ENCODE measurements around the gene REV3L.

REV3L gene

GRCh38 chr6:111485342-111485741, 2.3 kb upstream of the REV3L start:
- no peak for DNase-seq (ENCODE audit: low read depth in 1 of 2, low spot score in 1 of 2)
- Histone ChIP-seq H3K27me3 (ENCODE audit: insufficient read depth, poor library complexity, severe bottlenecking) (no peaks in the 10 kb centered on the region), H3K4me3 (replicated peaks; ENCODE audit: insufficient read depth, low read length) (no peak overlapping the region), H3K27ac (replicated peaks) (peak overlapping the region; percentile 96; the same call in 1 of the 2 replicates)
- no peak for TF ChIP-seq REST (IDR thresholded peaks at IDR 0.05; ENCODE audit: insufficient replicate concordance, low read depth)
- no peak for TF ChIP-seq CTCF (IDR thresholded peaks at IDR 0.05; ENCODE audit: insufficient read depth, low read length)
- TF ChIP-seq SPI1 (IDR thresholded peaks at IDR 0.05; ENCODE audit: borderline replicate concordance, low read depth): no peak
- TF ChIP-seq POLR2AphosphoS5 (IDR thresholded peaks at IDR 0.05; ENCODE audit: low read depth): no peak
- no peak for TF ChIP-seq GABPA (IDR thresholded peaks at IDR 0.05; ENCODE audit: low read depth)

DNA sequence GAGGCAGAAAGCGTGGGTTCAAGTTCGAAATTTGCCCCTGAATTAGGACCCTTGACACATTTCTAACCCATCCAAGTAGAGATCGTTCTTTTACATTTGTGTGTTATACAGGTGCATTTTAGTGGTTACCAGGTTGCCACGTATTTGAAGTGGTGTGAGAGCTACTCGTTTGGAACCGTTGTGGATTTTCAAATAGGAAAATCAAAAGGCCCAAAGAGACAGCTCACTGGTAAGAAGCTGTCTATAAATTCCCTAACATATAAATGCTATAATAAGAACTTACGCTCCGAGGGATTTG, 1.6 kb upstream of the REV3L start:
- TF ChIP-seq SPI1 (IDR thresholded peaks at IDR 0.05; ENCODE audit: borderline replicate concordance, low read depth) (no peak), POLR2AphosphoS5 (IDR thresholded peaks at IDR 0.05; ENCODE audit: low read depth) (no peak), REST (IDR thresholded peaks at IDR 0.05; ENCODE audit: insufficient replicate concordance, low read depth) (no peak), GABPA (IDR thresholded peaks at IDR 0.05; ENCODE audit: low read depth) (no peak), CTCF (IDR thresholded peaks at IDR 0.05; ENCODE audit: insufficient read depth, low read length) (no peak)
- no peaks in the 10 kb centered on the region for H3K27me3 ChIP-seq (ENCODE audit: insufficient read depth, poor library complexity, severe bottlenecking)
- H3K4me3 ChIP-seq (replicated peaks; ENCODE audit: insufficient read depth, low read length): peak overlapping the region; percentile 78
- no peak for DNase-seq (ENCODE audit: low read depth in 1 of 2, low spot score in 1 of 2)
- peak overlapping the region; percentile 96 for H3K27ac ChIP-seq (replicated peaks)

DNA sequence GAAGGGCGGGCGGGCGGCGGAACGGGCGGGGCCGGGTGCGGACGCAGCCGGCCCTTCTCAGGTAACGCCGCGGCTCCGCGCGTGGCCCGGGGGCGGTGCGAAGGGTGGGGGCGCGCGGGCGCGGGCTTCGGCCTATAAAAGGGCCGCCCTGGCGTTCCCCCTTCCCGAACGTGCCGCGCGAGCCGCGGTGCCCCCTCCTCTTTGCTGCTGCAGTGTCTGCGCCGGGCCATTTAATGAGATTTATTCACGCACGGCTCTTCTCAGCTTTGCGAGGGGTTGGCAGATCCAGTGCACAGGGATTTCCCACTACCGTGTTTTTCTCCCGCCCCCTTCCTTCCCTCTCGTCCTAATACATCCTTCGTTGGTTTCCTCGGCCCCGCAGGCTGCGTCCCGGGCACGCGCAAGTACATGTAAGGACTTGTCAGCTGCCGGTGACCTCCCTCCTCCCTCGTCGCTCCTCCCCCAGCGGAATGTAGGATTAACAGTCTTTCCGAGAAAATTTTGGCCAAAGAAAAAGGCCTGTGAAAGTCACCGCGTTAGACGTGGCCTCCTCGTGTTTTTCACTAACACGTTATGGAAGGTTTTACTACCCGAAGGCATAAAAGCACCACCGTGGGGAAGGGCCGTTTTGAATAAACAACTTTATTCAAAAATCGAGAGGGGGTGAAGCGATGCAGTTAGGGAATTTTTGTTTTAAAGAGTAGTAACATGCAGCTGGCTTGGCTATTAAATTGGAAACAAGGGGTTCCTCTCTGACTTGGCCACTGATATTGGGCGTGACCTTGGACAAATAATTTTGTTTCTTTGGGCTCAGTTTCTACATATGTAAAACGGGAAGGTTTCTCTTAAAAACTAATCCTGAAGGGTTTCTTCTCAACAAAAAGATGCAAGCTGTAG, 966 bp upstream of the REV3L start:
- Histone ChIP-seq H3K27ac (replicated peaks) (peak overlapping the region; percentile 96), H3K27me3 (ENCODE audit: insufficient read depth, poor library complexity, severe bottlenecking) (no peaks in the 10 kb centered on the region), H3K4me3 (replicated peaks; ENCODE audit: insufficient read depth, low read length) (peak overlapping the region; percentile 78)
- peak; percentile 73 to 94 for DNase-seq (ENCODE audit: low read depth in 1 of 2, low spot score in 1 of 2)
- TF ChIP-seq REST (IDR thresholded peaks at IDR 0.05; ENCODE audit: insufficient replicate concordance, low read depth): no peak
- no peak for TF ChIP-seq CTCF (IDR thresholded peaks at IDR 0.05; ENCODE audit: insufficient read depth, low read length)
- TF ChIP-seq POLR2AphosphoS5 (IDR thresholded peaks at IDR 0.05; ENCODE audit: low read depth): peak; percentile 80
- no peak for TF ChIP-seq SPI1 (IDR thresholded peaks at IDR 0.05; ENCODE audit: borderline replicate concordance, low read depth)
- no peak for TF ChIP-seq GABPA (IDR thresholded peaks at IDR 0.05; ENCODE audit: low read depth)

All from HL-60 (cell line).